ENCODE results near the gene PNPLA6.
A peak's percentile ranks its signal among the peaks of the same experiment; 100 is the strongest.
"Not testable (repeated sequence)": the region's sequence is repeated elsewhere in the genome, so short reads cannot be mapped to it uniquely, and the experiment has no call there.

Gene PNPLA6

GRCh38 chr19:7533281-7533885, 2.1 kb upstream of the PNPLA6 start:
- DNase-seq (ENCODE audit: low spot score) = no peak

DNA sequence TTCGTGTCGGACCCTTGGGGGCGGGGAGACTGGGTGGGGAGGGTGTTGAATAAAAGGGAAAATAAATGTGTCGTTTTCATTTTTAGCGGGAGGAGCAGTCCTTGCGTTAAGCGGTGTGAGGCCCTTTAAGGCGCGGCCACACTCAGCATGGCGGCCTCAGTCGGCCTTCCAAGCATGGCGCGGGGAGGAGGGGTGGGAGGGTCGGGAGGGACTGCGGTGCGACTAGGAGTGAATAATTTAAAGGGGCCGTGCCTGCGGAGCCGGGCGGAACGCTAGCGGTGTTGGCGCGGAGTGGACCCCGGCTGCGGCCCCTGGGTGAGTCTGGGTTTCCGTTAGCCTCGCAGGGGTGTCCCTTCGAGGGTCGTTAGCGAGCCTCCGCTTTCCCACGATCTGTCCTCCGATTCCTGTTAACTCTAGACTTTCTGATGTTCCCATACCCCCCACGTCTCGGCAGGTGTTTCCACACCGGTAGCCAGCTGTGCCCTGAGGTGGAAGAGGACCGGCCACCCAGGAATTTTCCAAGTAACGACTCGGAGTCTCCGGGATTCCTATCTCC, 1.5 kb upstream of the PNPLA6 start:
- peak; percentile 85 for DNase-seq (ENCODE audit: low spot score)

GRCh38 chr19:7534531-7535046, 928 bp upstream of the PNPLA6 start:
- DNase-seq (ENCODE audit: low spot score) = peak; percentile 90

DNA sequence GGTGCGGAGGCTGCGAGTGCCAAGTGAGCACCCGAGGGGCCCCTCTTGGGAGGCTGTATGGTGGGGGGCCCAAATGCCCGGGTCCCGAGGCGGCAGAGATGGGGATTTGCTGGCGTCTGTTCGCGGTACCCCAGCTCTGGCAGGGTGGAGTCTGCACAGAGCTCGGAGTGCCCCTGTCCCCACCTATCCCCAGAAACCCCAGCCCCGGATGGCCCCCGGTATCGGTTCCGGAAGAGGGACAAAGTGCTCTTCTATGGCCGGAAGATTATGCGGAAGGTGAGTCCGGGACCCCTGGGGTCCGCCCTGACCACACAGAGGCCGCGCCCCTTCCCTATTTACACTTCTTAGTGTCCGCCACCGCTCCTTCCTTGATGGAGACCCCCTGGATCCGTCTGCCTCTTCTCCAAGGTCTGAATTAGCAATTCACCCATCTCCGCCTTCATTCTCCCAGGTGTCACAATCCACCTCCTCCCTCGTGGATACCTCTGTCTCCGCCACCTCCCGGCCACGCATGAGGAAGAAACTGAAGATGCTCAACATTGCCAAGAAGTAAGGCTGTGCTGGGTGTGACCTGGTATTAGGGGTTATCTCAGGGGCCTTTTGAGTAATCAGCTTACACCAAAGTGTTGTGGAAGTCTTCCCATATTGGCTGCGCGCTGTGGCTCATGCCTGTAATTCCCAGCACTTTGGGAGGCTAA, 630 bp downstream of the PNPLA6 start:
- no peak for DNase-seq (ENCODE audit: low spot score)

DNA sequence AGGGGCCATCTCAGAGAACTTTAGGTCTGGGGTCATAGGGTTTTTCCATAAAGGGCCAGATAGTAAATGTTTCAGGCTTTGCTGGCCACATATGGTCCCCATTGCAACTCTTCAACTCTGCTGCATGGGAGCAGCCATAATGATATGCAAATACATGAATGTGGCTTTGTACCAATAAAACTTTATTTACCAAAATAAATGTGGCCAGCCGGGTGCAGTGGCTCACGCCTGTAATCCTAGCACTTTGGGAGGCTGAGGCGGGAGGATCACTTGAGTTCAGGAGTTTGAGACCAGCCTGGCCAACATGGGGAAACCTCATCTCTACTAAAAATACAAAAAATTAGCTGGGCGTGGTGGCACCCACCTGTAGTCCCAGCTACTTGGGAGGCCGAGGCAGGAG, 3.5 kb downstream of the PNPLA6 start:
- DNase-seq (ENCODE audit: low spot score) = not testable (repeated sequence)

DNA sequence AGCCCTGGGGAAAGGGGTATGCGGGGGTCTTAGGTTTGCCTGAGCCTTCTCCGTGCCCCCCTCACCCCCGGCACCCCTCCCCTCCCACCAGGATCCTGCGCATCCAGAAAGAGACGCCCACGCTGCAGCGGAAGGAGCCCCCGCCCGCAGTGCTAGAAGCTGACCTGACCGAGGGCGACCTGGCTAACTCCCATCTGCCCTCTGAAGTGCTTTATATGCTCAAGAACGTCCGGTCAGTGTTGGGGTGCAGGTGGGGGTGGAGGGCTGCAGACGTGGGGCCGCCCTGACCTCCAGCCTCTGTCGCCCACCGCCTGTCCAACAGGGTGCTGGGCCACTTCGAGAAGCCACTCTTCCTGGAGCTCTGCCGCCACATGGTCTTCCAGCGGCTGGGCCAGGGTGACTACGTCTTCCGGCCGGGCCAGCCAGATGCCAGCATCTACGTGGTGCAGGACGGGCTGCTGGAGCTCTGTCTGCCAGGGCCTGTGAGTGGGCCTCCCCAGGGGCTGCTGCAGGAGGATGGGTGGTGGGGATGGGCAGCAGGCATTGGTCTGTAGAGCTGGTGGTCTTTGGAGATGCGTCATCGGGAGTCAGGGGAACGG, 4.4 kb downstream of the PNPLA6 start:
- no peak for DNase-seq (ENCODE audit: low spot score)

GRCh38 chr19:7540761-7541474, 5.4 kb downstream of the PNPLA6 start:
- peak; percentile 68 for DNase-seq (ENCODE audit: low spot score)

DNA sequence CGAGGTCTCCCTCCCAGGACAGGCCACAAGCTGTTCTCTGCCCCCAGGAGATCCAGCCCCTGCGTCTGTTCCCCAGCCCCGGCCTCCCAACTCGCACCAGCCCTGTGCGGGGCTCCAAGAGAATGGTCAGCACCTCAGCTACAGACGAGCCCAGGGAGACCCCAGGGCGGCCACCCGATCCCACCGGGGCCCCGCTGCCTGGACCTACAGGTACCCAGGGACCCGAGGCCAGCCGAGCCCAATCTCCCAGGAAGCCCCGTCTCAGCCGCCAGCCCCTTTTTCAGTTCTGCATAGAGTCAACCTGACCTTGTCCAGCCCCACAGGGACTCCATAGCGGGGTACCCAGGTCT, 5.9 kb downstream of the PNPLA6 start:
- no peak for DNase-seq (ENCODE audit: low spot score)

DNA sequence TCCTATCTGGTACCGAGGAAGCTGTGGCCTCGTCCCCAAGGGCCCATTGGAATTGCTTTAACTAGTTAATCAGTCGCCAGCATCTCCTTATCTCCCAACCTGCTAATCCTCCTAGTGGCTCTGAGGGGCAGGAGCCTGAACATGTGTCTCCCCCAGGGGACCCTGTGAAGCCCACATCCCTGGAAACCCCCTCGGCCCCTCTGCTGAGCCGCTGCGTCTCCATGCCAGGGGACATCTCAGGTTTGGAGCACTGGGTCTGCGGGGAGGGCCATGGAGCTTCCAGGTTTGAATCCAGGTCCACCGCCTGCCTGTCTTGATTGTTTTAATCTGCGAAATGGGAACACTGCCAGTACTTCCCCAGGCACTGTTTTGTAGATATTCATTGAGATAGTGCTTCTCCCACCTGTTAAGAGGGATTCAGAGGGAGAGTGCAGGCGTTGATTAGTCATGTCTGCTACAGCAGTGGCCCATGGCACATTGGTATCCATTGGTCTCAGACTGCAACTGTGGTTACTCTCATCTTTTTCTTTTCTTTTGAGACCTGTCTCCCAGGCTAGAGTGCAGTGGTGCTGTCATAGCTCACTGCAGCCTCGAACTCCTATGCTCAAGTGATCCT, 6.4 kb downstream of the PNPLA6 start:
- DNase-seq (ENCODE audit: low spot score) = no peak

DNA sequence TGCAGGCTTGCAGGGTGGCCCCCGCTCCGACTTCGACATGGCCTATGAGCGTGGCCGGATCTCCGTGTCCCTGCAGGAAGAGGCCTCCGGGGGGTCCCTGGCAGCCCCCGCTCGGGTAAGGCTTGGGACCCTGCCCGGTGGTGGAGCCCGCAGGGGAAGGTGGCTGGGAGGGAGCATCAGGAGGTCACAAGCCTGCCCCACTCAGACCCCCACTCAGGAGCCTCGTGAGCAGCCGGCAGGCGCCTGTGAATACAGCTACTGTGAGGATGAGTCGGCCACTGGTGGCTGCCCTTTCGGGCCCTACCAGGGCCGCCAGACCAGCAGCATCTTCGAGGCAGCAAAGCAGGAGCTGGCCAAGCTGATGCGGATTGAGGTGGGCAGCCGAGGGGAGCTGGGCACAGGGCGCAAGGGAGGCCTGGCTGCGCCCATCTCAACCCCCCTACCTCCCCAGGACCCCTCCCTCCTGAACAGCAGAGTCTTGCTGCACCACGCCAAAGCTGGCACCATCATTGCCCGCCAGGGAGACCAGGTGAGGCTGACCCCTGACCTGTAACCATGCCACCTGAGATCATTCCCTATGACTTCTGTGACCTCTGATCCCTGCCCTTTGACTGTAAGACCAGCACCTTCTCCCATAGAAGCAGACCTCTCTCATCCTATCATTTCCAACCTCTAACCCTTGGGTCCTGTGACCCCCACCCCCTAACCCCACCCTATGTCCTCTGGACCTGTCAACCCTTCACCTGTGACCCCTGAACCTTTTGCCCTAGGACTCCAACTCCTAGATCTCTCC, 7.2 kb downstream of the PNPLA6 start:
- no peak for DNase-seq (ENCODE audit: low spot score)

- DNase-seq (ENCODE audit: low spot score) = no peak
Measured at GRCh38 chr19:7544626-7545025, 9.1 kb downstream of the PNPLA6 start.

GRCh38 chr19:7545300-7545699, 9.8 kb downstream of the PNPLA6 start:
- DNase-seq (ENCODE audit: low spot score) = no peak

DNA sequence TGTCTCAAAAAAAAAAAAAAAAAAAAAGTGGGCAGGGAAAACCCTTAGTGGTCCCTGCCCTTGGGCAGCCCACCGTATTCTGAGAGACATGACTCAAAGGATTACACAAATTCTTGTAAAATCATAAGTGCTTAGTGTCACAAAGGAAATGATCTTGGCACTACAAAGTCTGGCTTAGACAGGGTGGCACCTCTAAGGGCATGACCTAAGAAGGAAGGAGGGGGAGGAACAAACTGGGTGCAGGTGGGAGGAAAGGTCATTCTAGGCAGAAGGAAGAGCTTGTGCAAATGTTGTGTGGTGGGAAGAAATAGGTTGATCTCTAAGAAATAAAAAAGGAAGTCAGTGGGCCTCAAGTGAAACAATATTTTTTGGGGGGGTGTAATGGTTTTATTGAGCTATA, 10.4 kb downstream of the PNPLA6 start:
- DNase-seq (ENCODE audit: low spot score) = no peak

GRCh38 chr19:7547159-7547558, 11.6 kb downstream of the PNPLA6 start:
- no peak for DNase-seq (ENCODE audit: low spot score)

DNA sequence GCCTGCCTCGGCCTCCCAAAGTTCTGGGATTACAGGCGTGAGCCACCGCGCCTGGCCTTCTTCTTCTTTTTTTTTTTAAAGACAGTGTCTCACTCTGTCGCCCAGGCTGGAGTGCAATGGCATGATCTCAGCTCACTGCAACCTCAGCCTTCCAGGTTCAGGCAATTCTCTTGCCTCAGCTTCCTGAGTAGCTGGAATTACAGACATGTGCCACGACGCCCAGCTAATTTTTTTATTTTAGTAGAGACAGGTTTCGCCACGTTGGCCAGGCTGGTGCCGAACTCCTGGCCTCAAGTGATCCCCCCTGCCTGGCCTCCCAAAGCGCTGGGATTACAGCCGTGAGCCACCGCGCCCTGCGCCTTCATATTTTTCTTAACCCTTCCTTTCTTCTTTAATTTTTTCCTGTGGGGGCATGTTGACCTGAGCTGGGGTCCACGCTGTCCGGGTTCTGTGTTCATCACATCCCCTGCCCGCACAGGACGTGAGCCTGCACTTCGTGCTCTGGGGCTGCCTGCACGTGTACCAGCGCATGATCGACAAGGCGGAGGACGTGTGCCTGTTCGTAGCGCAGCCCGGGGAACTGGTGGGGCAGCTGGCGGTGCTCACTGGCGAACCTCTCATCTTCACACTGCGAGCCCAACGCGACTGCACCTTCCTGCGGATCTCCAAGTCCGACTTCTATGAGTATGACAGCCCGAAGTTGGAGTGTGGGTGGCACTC, 14.1 kb downstream of the PNPLA6 start:
- no peak for DNase-seq (ENCODE audit: low spot score)

GRCh38 chr19:7550169-7550770, 14.8 kb downstream of the PNPLA6 start:
- DNase-seq (ENCODE audit: low spot score) = no peak

GRCh38 chr19:7550987-7551761, 15.7 kb downstream of the PNPLA6 start:
- DNase-seq (ENCODE audit: low spot score) = peak; percentile 50

DNA sequence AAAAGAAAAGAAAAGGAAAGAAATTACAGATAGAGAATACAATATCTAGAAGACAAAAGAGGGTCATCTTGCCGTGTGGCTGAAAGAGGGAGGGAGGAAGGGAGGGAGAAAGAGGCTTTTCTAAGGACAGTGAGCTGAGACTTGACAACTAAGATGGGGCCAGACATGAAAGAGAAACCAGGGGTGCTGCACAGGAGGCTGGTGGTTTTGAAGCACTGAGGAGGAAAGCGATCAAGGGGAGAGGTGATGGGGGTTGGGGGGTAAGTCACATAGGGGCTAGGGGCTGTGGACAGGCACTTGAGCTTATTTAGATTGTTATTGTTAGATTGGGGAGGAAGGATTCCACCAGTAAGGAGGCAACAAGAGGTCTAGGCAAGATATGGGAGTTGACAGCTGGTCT, 17.3 kb downstream of the PNPLA6 start:
- no peak for DNase-seq (ENCODE audit: low spot score)

DNA sequence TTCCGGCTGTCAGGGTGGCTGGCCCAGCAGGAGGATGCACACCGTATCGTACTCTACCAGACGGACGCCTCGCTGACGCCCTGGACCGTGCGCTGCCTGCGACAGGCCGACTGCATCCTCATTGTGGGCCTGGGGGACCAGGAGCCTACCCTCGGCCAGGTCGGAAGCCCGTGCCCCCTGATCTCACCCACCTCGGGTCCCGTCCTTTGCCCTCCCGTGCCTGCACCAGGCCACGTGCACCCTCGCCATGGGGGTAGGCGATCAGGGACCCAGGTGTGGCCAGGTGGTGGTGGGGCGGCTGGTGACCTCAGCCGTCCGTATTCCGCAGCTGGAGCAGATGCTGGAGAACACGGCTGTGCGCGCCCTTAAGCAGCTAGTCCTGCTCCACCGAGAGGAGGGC, 19.0 kb downstream of the PNPLA6 start:
- DNase-seq (ENCODE audit: low spot score) = no peak
